Stimulated activated CD8-positive, alpha-beta memory T cell treated with anti-CD3 and anti-CD28 coated beads, Interleukin-2, amount 100 ng/mL, for 48 hours (primary cell): ENCODE measurements around the gene TUBA4A.

Experiments
- DNase-seq, 2 donors: peaks; one replicate each; pipeline ENCODE4 v3.0.0-alpha.2; 2020; ENCODE audit warnings: low read depth in 2 of 2

The TUBA4A gene

DNA sequence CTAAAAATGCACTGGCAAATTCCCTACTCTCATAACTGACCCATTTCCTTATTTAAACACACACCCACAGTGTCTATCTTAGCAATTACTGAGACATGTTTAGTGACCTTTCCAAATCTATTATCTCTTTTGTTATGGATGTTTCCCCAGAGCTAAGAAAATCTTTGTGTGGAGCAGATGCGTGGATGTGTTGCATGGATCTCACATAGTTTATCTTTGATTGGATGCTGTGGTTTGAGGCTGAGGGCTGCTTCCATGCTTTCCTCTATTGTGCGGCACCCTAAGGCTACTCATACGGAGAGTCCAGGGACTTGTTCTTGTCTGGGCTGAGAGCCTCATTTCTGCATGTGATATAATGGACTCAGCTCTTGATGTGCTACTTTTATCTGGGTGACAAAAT is 19.4 kb downstream of the TUBA4A start:
- no peak for DNase-seq

GRCh38 chr2:219230059-219230540 is 23.6 kb downstream of the TUBA4A start:
- no peak for DNase-seq

DNA sequence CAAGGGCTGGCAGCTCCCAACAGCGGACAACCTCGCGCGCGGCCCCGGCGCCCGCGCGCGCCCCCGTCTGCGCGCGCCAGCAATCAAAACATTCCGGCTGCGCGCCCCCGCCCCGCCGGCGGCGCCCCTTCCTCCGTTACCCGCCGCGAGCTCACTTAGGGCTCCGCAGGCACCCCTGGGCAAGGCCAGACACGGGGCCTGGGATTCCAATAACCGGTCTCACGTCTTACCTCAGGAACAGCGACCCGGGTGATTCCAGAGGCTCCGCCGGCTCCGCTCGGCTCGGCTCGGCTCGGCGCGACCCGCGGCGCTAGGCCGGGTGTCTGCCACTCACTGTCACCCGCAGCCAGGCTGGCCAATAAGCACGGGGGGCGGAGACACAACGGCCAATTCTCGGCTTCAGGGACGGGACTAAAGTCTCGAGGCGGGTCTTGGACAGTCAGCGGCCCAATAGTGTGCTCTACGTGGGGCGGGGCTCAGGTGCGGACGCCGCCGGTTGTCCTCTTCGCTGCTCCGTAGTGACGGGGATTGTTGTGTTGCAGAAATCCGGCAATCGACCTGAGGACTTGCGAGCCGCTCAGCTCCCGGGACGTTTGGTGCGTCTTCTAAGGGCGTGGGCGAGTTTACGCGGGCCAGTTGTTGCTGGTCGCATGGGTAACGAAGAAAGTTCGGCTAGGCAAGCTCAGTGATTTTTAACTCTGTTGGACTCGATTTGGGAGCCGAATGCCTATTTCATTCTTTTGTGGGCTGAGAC is 24.2 kb downstream of the TUBA4A start, which contains the start of the genes ANKZF1 and ATG9A:
Gene ANKZF1, plus strand, starts transcription at position 502 of the 754 bp plus-strand sequence. CDS start 452 bp downstream, outside the sequence.
Gene ATG9A, minus strand, starts transcription at position 332 of the 754 bp plus-strand sequence. CDS start 1,612 bp downstream, outside the sequence.
- DNase-seq = peak; percentile 95 to 97

DNA sequence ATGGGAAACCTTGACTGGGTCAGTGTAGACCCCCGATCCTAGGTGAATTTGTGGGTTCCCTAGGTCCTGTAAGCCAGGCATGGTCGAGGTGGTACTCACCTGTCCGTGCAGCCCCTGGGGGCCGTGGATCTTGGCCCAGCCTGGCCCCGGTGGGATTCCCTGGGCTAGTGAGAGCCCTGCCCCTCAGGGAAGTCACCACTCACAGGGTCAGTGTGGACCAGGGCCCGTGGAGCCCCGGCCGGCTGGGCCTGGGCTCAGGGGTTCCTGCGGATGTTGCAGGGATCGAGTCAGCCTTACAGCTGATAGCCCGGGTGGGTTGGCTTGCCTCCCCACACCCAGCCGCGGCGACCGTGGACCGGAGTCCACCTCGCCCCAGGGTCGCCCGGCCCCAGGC is 24.8 kb downstream of the TUBA4A start:
- no peak for DNase-seq

DNA sequence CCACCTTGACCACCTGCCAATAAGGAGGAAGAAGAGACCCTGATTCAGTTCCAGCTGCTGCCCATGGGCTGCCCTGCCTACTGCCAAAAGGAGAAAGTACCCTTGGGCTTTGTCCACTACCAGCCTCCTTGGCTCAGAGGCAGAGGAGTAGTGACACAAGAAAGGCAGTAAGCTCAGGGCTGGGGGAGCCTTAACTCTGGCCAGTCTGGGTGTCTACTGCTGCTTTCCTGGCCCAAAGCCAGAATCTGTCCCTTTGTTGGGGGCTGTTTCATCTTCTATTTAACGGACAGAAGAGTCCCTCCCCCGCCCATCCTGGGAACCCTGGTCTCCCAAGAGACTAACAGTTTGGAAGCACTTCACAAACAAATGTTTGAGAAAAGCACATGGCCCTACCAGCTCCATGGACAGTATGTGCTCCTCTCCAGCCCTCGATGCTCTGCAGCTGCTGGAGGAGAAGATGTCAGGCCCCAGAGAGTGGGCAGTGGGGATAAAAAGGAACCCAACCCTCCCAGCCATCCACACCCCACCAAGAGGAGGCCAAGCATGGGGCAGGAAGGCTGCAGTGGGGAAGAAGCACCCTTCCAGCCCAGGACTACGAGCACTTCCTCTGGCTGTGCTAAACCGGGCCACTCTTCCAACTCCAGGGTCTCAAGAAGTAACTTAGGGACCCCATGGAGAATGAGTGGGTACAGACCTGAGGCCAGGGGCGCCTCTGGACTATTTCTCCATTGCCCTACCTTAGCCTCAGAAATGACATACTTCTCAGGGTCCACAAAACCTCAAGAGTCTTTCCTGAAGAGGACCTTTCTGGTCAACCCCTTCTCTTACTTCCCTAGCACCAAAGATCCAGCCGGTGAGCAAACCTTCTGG is 25.4 kb downstream of the TUBA4A start:
- DNase-seq = no peak

- DNase-seq = no peak
Measured at GRCh38 chr2:219225350-219225749, 28.4 kb downstream of the TUBA4A start.

GRCh38 chr2:219223831-219224610 is 29.7 kb downstream of the TUBA4A start:
- DNase-seq = no peak

DNA sequence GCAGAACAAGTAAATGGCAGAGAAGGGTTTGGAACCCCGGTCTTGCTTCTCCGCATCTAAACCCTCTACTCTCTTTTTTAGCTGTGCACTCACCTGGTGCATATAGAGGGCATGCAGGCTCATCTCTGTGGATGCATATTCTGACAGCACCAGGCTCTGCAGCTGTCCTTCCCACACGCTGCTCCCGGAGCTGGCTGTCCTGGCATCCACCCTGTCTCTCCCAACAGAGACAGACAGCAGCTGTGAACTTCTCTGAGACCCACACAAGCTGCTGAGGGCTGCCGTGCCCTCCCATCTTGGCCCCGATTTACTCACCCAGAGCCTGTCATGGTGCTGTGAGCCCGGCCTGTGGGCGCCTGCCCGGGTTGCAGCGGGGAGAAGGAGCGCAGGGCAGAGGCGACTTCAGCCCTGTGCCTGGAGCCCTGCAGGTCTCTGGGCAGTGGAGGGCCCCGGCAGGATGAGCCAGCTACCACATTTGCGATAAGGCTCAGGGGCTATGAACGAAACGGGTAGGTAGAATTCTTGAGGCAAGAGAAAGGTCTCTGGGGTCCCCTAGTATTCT is 31.7 kb downstream of the TUBA4A start:
- no peak for DNase-seq

DNA sequence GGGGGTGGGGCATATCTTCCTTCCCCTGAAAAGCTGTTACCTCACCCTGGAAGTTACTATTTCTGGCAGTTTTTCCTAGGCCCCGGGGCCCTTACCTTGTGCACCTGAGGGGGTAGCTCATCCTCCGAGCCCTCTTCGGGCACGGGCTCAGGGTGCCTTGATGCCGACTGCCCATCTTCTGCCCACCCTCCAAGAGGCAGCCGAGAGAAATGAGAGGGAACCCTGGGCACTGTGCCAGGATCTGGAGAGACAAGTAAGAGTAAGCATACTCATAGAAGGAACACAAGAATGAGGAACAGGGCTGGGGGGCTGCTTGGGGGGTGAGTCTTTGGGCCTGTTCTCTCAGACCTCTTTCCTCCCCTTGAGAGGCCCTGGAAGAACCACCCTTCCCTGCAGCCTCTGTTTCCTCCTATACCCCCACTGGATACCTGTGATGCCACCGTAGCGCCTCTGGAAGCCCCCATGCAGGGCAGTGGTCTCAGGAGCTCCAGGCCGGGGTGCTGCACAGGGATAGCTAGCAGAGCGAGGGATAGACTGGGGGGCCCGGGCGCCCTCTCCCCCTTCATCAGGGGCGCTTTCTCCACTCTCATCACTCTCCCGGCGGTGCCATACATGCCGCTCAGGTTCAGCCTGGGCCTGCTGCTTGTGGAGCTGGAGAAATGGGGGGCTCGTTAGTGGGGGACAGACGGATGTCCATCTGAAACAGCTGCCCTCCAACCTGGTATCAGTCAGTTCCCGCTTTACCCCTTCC is 32.9 kb downstream of the TUBA4A start:
- no peak for DNase-seq

DNA sequence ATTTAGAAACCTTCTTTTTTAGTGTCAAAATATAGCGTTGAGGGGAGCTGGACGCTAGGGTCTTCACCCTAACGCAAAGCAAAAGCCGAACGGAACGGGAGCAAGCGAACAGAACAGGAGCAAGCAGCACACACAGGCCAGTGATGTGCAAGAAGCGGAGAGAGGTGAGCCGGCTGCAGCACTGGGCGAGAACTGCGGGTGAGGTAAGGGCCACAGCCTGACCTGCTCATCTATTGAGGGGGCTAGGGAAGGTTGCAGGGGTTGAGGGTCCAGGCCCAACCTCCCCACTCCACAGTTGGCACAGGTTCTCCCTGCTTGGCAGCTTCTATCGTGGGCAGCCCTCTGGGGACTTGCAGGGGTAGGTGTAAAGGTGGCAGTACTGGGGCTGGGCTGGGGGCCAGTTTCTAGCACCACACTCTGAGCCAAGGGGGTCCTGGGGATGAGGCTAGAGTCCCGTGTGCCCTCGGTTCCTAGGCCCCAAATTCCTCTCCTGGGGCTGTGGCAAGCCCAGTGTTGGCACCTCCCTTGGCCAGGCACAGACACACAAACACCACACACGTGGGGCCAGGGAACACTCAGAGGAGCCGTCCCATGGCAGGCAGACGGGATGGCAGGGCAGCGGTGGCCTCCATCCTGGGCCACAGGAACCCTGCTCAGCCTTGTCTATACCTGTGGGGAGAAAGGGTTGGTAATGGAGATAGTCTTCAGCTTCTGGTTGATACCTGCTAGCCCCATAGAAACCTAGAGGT is 33.8 kb downstream of the TUBA4A start:
- DNase-seq = no peak

DNA sequence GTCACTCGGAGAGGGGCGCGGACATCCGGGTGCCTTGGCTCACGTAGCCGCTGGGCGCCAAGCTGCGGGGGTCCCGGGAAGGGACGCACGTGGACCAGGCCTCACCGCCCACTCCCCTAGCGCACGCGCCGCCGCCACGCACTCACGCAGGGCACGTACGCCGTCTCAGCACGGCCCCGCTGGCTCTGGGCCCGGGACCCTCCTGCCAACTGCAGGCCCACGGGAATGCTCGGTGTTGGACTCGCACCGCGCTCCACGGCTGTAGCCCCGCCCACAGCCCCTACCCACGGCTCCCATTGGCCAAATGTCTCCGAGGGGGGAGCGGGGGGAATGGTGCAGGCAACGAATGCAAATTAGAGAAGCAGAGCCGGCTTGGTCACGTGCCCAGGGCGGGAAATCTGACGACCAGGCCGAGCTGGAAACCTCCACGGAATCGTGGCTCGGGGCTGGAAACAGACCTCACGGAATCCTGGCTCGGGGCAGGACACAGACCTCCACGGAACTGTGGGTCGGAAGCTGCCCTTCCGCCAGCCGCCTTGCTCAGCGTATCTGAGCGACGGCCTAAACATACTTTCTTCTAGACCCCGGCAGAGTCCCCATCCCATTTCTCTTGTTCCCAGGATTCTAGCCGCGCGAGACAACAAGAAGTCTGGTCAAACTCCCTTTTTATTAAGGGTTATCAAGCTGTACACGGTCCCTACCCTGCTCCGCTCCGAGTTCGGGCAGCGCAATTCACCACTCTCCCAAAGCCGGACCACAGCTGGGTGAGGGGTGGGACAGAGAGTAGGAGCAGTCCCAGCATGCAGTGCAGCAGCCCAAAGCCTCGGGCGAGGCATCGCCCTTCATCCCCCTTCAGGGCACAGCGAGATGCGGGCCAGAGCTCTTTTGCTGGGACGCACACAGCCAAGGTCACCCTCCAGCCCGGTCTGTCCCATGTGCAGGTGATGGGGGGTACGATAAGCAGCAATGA is 34.7 kb downstream of the TUBA4A start, which contains the start of gene ABCB6:
Gene ABCB6, minus strand, starts transcription at position 227 of the 970 bp plus-strand sequence. CDS start 285 bp downstream, outside the sequence.
- peak; percentile 83 to 87 for DNase-seq

DNA sequence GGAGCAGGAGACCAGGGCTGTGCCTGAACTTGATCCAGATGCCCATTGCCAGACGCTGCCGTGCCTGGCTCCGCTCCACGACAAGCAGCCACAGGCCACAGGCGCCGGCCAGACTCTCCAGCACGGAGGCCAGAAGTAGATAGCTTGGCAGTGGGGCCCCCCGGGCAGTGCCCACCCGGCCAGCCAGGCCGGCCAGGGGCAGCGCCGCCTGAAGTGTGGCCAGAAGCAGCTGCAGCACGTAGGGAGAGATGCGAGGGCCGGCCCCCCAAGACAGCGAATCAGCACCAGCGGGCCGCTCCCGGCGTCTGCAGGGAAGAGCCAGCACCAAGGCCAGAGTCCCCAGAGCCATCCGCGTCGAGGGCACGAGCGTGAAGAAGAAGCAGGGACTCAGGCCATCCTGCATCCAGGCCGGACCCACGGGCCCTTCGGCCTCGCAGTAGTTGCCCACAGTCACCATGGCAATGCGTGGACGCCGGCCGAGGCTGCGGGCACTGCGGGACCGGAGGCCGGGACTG is 35.4 kb downstream of the TUBA4A start:
- DNase-seq = peak; percentile 7 to 8

GRCh38 chr2:219216535-219216915 is 37.2 kb downstream of the TUBA4A start:
- no peak for DNase-seq

GRCh38 chr2:219215871-219216534 is 37.7 kb downstream of the TUBA4A start:
- DNase-seq = no peak

GRCh38 chr2:219214786-219215185 is 38.9 kb downstream of the TUBA4A start:
- no peak for DNase-seq

- no peak for DNase-seq
Measured at GRCh38 chr2:219214141-219214540, 39.6 kb downstream of the TUBA4A start.

- DNase-seq = no peak
Measured at GRCh38 chr2:219213486-219214071, 40.1 kb downstream of the TUBA4A start.
